K562 (cell line): Measurements from ENCODE around the gene ZNF460. TPM values are rescaled to one million over a fixed set of nuclear protein-coding genes. Genes with fewer than 3 reads are reported as not detected.

Experiments
- ATAC-seq: fragments of 200-7000 bp; cut with Tn5 transposase; 3 replicates; pipeline ENCODE4 v1.9.1; 2020; ENCODE audit warnings: moderate library complexity
- BruUV-seq: library from RNA; stranded (reverse); fragments of 400-500 nt; replicated peaks from 2 replicates; lab custom pipeline; 2021; lab: Mats Ljungman, UMichigan
- CTCF ChIA-PET: fragments of 300-600 bp; formaldehyde crosslinking; extraction: SDS; loops from one replicate; lab custom pipeline; 2021; ENCODE audit warnings: low intra/inter-chr PET ratio; lab: Yijun Ruan, JAX
- POLR2A ChIA-PET: fragments of 300-600, 350-650 bp; sonication (Branson Sonifier 250); formaldehyde crosslinking; extraction: SDS; loops from one replicate; lab custom pipeline; 2021; ENCODE audit warnings: antibody characterized with exemption, inconsistent platforms; lab: Yijun Ruan, JAX
- DNase-seq, 4 experiments: peaks; one replicate each; pipeline versions ENCODE4 v3.0.0 to v3.0.0-alpha.2; 2011 to 2018; ENCODE audit warnings: low spot score in 3 of 4, mixed read lengths in 3 of 4; ENCODE audit errors: extremely low read depth in 1 of 4
- FAIRE-seq: peaks from 2 replicates; lab custom pipeline; 2011; peaks lifted over from hg19 to GRCh38; lab: Jason Lieb, UNC
- H2AFZ ChIP-seq: 2 replicates; pipeline ENCODE4 v1.6.0; 2011; ENCODE audit warnings: low read depth, low read length, control low read depth, inconsistent platforms
- H3K27ac ChIP-seq: fragments of 200-600 bp; 3 replicates; pipeline ENCODE4 v1.8.0; 2011; ENCODE audit warnings: low read depth, mild to moderate bottlenecking, control low read depth, inconsistent platforms, low read length, moderate library complexity, mixed read lengths; ENCODE audit errors: extremely low read depth
- H3K27me3 ChIP-seq, 2 experiments: fragments of 300-600 bp in 1 of 2; 2 replicates in 1 of 2; 3 replicates in 1 of 2; pipeline versions ENCODE4 v1.6.0 to v1.8.0; 2011; ENCODE audit warnings: inconsistent platforms in 2 of 2, low read length in 2 of 2, mild to moderate bottlenecking in 1 of 2, mixed read lengths in 1 of 2, moderate library complexity in 1 of 2; ENCODE audit not compliant: control insufficient read depth in 2 of 2, insufficient read depth in 2 of 2
- H3K36me3 ChIP-seq: fragments of 300-600 bp; 3 replicates; pipeline ENCODE4 v1.8.0; 2011; ENCODE audit warnings: mild to moderate bottlenecking, low read length, inconsistent platforms; ENCODE audit not compliant: control insufficient read depth, insufficient read depth
- H3K4me1 ChIP-seq, 2 experiments: fragments of 200-600 bp in 1 of 2; replicated peaks in 1 of 2; 2 replicates in 1 of 2; 3 replicates in 1 of 2; pipeline versions ENCODE4 v1.5.1 to v1.8.0; 2011; ENCODE audit warnings: inconsistent platforms in 2 of 2, low read length in 2 of 2, mild to moderate bottlenecking in 1 of 2, mixed read lengths in 1 of 2, moderate library complexity in 1 of 2; ENCODE audit not compliant: control insufficient read depth in 2 of 2, insufficient read depth in 2 of 2
- H3K4me2 ChIP-seq: 2 replicates; pipeline ENCODE4 v1.6.1; 2011; ENCODE audit warnings: low read length, control low read depth, inconsistent platforms, mixed read lengths; ENCODE audit not compliant: insufficient read depth
- H3K4me3 ChIP-seq: fragments of 200-600 bp; sonication (generic), shearing (Covaris generic); 2 replicates; pipeline ENCODE4 v1.5.1; 2016; ENCODE audit warnings: control low read depth, inconsistent platforms
- H3K79me2 ChIP-seq: fragments of 200-600 bp; 3 replicates; pipeline ENCODE4 v1.8.0; 2011; ENCODE audit warnings: low read length, inconsistent platforms; ENCODE audit not compliant: control insufficient read depth, insufficient read depth
- H3K9ac ChIP-seq, 2 experiments: 2 replicates each; pipeline versions ENCODE4 v1.6.0 to v1.6.1; 2011; ENCODE audit warnings: low read depth in 2 of 2, low read length in 2 of 2, control low read depth in 1 of 2, inconsistent platforms in 1 of 2, mild to moderate bottlenecking in 1 of 2, mixed read lengths in 1 of 2; ENCODE audit not compliant: insufficient read depth in 1 of 2
- H3K9me1 ChIP-seq: one replicate; pipeline ENCODE4 v1.6.0; 2011; ENCODE audit warnings: inconsistent platforms, mild to moderate bottlenecking, low read length, moderate library complexity; ENCODE audit not compliant: control insufficient read depth, insufficient read depth
- H3K9me3 ChIP-seq: replicated peaks from 2 replicates; pipeline ENCODE4 v1.5.1; 2011; ENCODE audit warnings: low read depth, low read length, inconsistent platforms; ENCODE audit not compliant: control insufficient read depth, insufficient read depth
- H4K20me1 ChIP-seq: replicated peaks from 2 replicates; pipeline ENCODE4 v1.6.1; 2011; ENCODE audit warnings: low read length, inconsistent platforms, mixed read lengths; ENCODE audit not compliant: control insufficient read depth, insufficient read depth
- C11orf30 ChIP-seq: fragments of 450-650 bp; IDR thresholded peaks from 2 replicates; pipeline ENCODE4 v1.6.1; 2016; ENCODE audit warnings: low read depth, mild to moderate bottlenecking
- CGGBP1 ChIP-seq: fragments of 250-450 bp; sonication (Bioruptor Pico); IDR thresholded peaks from 2 replicates; pipeline ENCODE4 v1.9.0; 2021; ENCODE audit warnings: mild to moderate bottlenecking
- CREB1 ChIP-seq, 2 experiments: sonication (generic) in 1 of 2; formaldehyde crosslinking in 1 of 2; IDR thresholded peaks; 2 replicates each; pipeline versions ENCODE4 v1.6.1 to v1.8.0; 2012 to 2022; ENCODE audit warnings: inconsistent platforms in 1 of 2, mild to moderate bottlenecking in 1 of 2, missing genetic modification reagents in 1 of 2, moderate library complexity in 1 of 2
- EP400 ChIP-seq: fragments of 450-650 bp; IDR thresholded peaks from 2 replicates; pipeline ENCODE4 v1.6.1; 2017; ENCODE audit warnings: antibody characterized with exemption, mild to moderate bottlenecking, moderate library complexity
- FOXK2 ChIP-seq, 2 experiments: fragments of 450-650 bp; IDR thresholded peaks in 1 of 2; conservative IDR thresholded peaks in 1 of 2; 2 replicates each; pipeline ENCODE4 v1.6.1; 2016; ENCODE audit warnings: low read depth in 2 of 2, mild to moderate bottlenecking in 1 of 2
- POLR2A ChIP-seq: fragments of 450-650 bp; conservative IDR thresholded peaks from 2 replicates; pipeline ENCODE4 v1.6.1; 2016
- USF2 ChIP-seq: sonication (generic); formaldehyde crosslinking; IDR thresholded peaks from 2 replicates; pipeline ENCODE4 v1.5.0; 2020; ENCODE audit warnings: missing genetic modification reagents
- ZNF133 ChIP-seq: fragments of 250-450 bp; sonication (Bioruptor Pico); IDR thresholded peaks from 2 replicates; pipeline ENCODE4 v1.4.0; 2020; ENCODE audit warnings: mild to moderate bottlenecking
- ZNF316 ChIP-seq: fragments of 450-650 bp; IDR thresholded peaks from 2 replicates; pipeline ENCODE4 v1.6.1; 2016
- WGBS: fragments of 100-300 bp; shearing (Covaris generic); methylation state at CpG from one replicate; pipeline ENCODE4 v1.1.6; 2016; ENCODE audit warnings: low coverage, mixed read lengths; ENCODE audit not compliant: insufficient coverage; ENCODE audit errors: missing lambda C conversion rate; 5-methylcytosine and 5-hydroxymethylcytosine counted together
- in situ Hi-C: fragments of 300-500 bp; cut with MboI; formaldehyde crosslinking; loops from 4 replicates; pipeline ENCODE4 v1.15.0; 2018; ENCODE audit warnings: inconsistent platforms, mixed read lengths
- intact Hi-C: fragments of 100-400 bp; cut with micrococcal nuclease; formaldehyde crosslinking; loops from 2 replicates; pipeline ENCODE4 v1.14.2; 2022
- polyA plus RNA-seq, 8 experiments: library from polyadenylated mRNA; depleted of rRNA in 4 of 8; stranded (reverse) in 5 of 8; unstranded in 3 of 8; fragments of >200 nt; fragmentation: Nextera tagmentation in 2 of 8; fragmentation: Illumina TruSeq in 1 of 8; extraction: Ambion mirVana in 2 of 8; extraction: Trizol in 1 of 8; gene quantifications; 2 replicates each; pipeline versions ENCODE4 v1.2.1 to v1.2.3, GENCODE V29; 2011 to 2014; ENCODE audit warnings: inconsistent platforms in 1 of 8, missing spikeins in 1 of 8
- total RNA-seq, 7 experiments: library from RNA; depleted of rRNA in 6 of 7; stranded (reverse); fragments of >200 nt in 6 of 7; fragmentation: Illumina TruSeq in 2 of 7; extraction: Trizol in 2 of 7; gene quantifications; 2 replicates each; pipeline versions ENCODE4 v1.2.1 to v1.2.3, GENCODE V29; 2011 to 2021; ENCODE audit warnings: low replicate concordance in 1 of 7

The ZNF460 gene
- total and polyA plus RNA-seq, 9 of the 15 experiments (the other 6 are each of a cell fraction or from before 2014, with no cell fraction given), result 0.45 to 36.2 (median 16.6) TPM

GRCh38 chr19:57302020-57302465, 21.8 kb downstream of the ZNF460 start:
- Histone ChIP-seq H3K4me2 (no peak overlapping the region), H3K9me1 (no peaks in the 10 kb centered on the region), H3K79me2 (peaks cover 24% of the 10 kb centered on the region), H3K4me1 (no peaks in the 10 kb centered on the region; a peak in 2 of 5 replicates)
- no TSS peak for BruUV-seq
- 100% methylated on average over 1 of the region's 1 CpG for WGBS
- in situ Hi-C loops, result no loop called here
- TF ChIP-seq USF2 (CRISPR knock-in tag), result no peak
- no peak for TF ChIP-seq CGGBP1 (CRISPR knock-in tag)
- TF ChIP-seq C11orf30, result 0 out of 2 replicates have a peak, but pooled peaks have one; percentile 21
- no peak for TF ChIP-seq EP400
- no peak for TF ChIP-seq FOXK2 (conservative IDR thresholded peaks at IDR 0.05 in 1 of 2, IDR thresholded peaks at IDR 0.05 in 1 of 2; ENCODE audit: low read depth in 2 of 2)
- 0 out of 2 replicates have a peak, but pooled peaks have one; percentile 18 for TF ChIP-seq ZNF316
- 0 out of 2 replicates have a peak, but pooled peaks have one; percentile 11 for TF ChIP-seq POLR2A
- TF ChIP-seq ZNF133 (CRISPR knock-in tag), result no peak
- TF ChIP-seq CREB1 (IDR thresholded peaks at IDR 0.05), result no peak
- TF ChIP-seq CREB1 (CRISPR knock-in tag; IDR thresholded peaks at IDR 0.05), result no peak
- TF ChIP-seq, all 486 proteins: peak for 3
- Histone ChIP-seq H3K9me3 (no peaks in the 10 kb centered on the region; the same call in 1 of the 2 replicates), H3K36me3 (peaks cover 27% of the 10 kb centered on the region; the same call in 1 of the 3 replicates), H3K27ac (no peak overlapping the region; the same call in 2 of the 3 replicates), H2AFZ (no peak overlapping the region), H4K20me1 (no peaks in the 10 kb centered on the region; the same call in 1 of the 2 replicates), H3K27me3 (no peaks in the 10 kb centered on the region), H3K4me3 (no peak overlapping the region), H3K9ac (peak overlapping the region in 1 of 2 experiments; percentile 45; a peak in 1 of 4 replicates)
- CTCF ChIA-PET, result no interaction called here
- POLR2A ChIA-PET, result interaction anchor here (1.2 to 2.1 kb wide), 5 partner anchors 8 to 19 kb away, joined by 4 to 9 read pairs (median 5); no protein-coding TSS in a partner anchor
- FAIRE-seq, result no peak
- ATAC-seq, result peak; percentile 54
- no peak for DNase-seq
- intact Hi-C loops, result no loop called here
